GM18502 (cell line): ENCODE results near the gene NUTF2.
"Not testable (repeated sequence)": the region's sequence is repeated elsewhere in the genome, so short reads cannot be mapped to it uniquely, and the experiment has no call there.

Experiments used
- ATAC-seq: cut with Tn5 transposase; IDR thresholded peaks from one replicate; pipeline ENCODE4 v1.9.1; 2021; ENCODE audit warnings: mild to moderate bottlenecking; ENCODE audit not compliant: unreplicated experiment, poor library complexity

NUTF2 gene

DNA sequence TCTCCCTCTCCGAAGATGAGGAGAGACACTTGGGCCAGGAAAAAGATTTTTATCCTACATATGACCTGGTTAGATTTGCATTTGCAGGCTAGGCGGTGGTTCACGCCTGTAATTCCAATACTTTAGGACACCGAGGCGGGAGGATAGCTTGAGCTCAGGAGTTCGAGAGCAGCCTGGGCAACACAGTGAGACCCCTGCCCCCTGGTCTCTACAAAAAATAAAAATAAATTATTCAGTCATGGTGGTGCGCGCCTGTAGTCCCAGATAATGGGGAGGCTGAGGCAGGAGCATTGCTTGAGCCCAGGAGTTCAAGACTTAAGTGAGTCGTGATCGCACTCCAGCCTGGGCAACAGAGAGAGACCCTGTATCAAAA, 12.5 kb upstream of the NUTF2 start:
- ATAC-seq = no peak

DNA sequence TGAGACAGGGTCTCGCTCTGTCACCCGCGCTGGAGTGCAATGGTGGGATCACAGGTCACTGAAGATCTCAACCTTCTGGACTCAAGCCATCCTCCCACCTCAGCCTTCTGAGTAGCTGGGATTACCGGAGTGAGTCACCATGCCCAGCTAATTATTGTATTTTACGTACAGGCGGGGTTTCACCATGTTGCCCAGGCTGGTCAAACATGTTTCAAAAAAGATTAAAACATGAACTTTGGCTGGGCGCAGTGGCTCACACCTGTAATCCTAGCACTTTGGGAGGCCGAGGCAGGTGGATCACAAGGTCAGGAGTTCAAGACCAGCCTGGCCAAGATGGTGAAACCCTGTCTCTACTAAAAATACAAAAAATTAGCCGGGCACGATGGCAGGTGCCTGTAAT, 9.5 kb upstream of the NUTF2 start:
- not testable (repeated sequence) for ATAC-seq

- ATAC-seq = no peak
Measured at GRCh38 chr16:67837811-67838210, 8.9 kb upstream of the NUTF2 start.

GRCh38 chr16:67841198-67841815, 5.4 kb upstream of the NUTF2 start:
- ATAC-seq = no peak

DNA sequence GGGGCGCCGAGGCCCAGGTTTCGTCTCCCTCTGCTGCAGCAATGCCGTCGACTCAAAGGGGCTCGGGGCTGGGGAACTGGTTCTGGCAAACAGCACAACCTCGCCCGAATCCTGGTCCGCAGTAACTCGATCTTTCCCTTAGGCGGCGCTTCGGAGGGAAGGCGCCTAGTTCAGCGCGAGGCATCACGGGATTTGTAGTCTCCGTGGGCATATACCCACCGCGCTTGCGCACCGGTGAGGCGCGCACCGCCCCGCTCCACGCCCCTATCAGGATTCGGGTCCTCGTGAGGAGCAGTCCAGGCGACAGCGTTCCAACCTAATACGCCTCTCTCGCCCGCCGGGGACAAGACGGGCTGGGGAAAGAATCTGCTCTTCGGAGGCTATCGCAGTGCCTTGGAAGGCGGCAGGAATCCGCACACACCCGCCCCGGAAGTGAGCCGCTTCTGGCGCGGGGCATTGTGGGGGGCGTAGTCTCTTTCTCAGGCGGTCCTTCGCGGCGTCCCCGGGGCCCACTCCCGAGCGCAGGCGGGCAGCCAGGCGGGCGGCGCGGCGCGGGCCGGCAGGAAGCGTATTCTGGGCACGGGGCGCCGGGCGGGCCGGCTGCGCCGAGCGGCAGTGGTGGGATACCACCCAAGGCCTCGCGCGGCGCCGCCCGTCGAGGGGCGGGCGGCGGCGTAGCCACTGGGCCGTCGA, 4.8 kb upstream of the NUTF2 start, which contains the start of gene THAP11:
TSS of gene THAP11 (plus strand) at position 505 of the 693 bp plus-strand sequence. CDS start 235 bp downstream, outside the sequence.
- peak; percentile 54 for ATAC-seq

GRCh38 chr16:67842509-67843342, 4.0 kb upstream of the NUTF2 start:
- ATAC-seq = peak; percentile 14

GRCh38 chr16:67843343-67843765, 3.4 kb upstream of the NUTF2 start:
- ATAC-seq = no peak

GRCh38 chr16:67844497-67844896, 2.2 kb upstream of the NUTF2 start:
- no peak for ATAC-seq

GRCh38 chr16:67845291-67846062, 1.3 kb upstream of the NUTF2 start:
- ATAC-seq = no peak

DNA sequence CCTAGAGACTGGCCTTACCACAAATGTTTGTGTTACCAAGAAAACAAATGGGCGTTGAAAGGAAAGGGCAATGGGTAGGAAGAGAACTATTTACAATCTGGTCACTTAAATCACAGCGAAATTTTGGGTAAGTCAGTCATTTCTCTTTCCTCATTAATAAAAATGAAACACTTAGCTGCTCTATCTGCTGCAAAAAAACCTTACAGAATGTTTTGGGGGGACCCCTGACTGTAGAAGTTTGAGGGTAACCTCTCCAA, 742 bp upstream of the NUTF2 start:
- no peak for ATAC-seq

- ATAC-seq = peak; percentile 32
Measured at GRCh38 chr16:67847064-67847861, 530 bp downstream of the NUTF2 start, which contains the start of gene CENPT. Gene CENPT (minus strand): TSS chr16:67847693. CDS start chr16:67833859, 13,834 bp downstream.

DNA sequence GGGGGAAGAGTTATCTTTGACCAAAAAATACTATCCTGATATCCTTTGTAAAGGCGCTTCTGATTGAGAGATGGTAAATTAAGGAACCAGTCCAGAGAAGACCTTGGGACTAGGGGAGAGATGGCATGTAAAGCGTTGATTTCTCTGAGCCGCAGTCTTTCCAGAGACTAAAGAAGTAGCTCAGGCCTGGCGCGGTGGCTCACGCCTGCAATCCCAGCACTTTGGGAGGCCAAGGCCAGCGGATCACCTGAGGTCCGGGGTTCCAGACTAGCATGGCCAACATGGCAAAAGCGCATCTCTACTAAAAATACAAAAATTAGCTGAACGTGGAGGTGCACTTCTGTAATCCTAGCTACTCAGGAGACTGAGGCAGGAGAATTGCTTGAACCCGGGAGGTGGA, 1.4 kb downstream of the NUTF2 start:
- ATAC-seq = no peak

DNA sequence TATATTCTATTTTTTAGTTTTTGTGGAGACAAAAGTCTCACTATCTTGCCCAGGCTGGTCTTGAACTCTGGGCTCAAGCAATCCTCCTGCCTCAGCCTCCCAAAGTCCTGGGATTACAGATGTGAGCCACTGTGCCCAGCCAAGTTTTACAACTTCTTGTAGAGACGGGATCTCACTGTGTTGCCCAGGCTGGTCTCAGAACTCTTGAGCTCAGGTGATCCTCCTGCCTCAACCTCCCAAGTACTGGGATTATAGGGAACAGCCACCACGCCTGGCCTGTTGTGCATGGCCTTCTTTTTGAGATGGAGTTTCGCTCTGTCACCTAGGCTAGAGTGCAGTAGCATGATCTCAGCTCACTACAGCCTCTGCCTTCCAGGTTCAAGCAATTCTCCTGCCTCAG, 6.9 kb downstream of the NUTF2 start:
- no peak for ATAC-seq

DNA sequence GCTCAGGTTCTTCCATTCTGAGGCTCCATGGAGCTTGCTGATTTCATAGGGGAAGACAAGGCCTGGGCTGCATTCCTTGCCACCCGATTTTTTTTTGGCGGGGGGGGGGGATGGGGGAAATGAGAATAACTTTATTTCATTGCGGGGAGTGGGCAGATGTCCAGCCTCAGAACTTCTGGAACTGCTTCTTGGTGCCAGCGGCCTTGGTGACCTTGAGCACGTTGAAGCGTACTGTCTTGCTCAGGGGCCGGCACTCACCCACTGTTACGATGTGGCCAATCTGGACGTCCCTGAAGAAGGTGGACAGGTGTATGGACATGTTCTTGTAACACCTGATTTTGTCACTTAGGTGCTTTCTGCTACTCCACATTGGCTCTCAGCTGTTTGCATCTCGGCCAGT, 9.1 kb downstream of the NUTF2 start:
- no peak for ATAC-seq

DNA sequence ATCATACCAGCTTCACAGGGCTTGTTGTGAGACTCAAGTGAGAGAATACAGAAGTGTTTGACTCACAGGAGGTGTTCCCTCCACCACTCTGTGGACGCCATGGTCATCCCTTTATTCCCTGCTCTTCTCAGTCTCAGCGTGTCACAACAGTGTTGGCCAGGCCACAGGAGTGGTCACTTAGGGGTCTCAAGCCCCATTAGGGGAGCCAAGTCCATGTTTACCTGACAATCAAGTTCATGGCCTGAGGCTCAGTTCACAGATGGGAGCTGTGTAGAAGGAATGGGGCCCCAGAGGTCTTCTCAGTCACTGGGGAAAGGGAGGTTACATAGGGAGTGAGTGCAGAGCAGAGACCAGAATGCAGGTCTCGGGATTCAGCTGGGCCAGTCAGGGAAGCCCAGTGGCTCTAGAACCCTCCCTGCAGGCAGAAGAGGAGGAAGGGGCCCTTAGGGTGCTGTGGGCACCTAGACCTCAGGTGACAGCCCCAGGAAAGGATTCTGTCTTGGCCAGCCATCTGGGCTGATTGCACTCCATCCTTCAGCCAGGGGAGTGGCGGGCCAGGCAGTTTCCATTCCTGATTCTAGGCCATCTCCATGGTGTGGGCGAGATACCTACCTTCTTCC, 10.3 kb downstream of the NUTF2 start:
- no peak for ATAC-seq

DNA sequence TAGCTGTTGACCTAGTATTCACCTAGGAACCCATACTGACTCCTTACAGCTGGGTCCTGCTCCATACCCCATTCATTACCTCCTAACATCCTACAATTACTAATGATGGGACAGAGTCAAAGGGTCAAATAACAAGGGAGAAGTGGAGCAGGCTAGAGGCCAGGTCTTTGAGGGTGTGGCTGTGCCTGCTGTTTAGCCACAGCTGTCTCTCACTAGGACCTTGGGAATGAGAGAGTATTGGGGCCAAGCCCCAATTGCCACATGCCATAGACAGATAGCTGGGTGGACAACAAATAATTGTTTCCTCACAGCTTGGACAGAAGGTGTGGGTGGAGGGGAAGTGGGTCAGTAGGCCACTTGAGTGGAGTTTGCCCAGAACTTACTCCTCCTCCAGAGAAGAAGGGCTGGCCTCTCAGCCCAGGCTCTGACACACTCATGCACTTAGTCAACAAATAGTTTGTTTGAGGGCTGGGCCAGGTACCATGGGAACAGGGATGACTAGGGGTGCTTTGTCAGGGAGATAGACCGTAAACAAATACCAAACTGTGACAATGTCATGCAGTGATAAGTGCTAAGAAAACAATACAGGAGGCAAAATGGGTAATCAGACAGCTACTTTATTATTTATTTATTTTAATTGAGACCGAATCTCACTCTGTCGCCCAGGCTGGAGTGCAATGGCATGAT, 11.0 kb downstream of the NUTF2 start:
- no peak for ATAC-seq

- no peak for ATAC-seq
Measured at GRCh38 chr16:67858500-67858899, 11.8 kb downstream of the NUTF2 start.

DNA sequence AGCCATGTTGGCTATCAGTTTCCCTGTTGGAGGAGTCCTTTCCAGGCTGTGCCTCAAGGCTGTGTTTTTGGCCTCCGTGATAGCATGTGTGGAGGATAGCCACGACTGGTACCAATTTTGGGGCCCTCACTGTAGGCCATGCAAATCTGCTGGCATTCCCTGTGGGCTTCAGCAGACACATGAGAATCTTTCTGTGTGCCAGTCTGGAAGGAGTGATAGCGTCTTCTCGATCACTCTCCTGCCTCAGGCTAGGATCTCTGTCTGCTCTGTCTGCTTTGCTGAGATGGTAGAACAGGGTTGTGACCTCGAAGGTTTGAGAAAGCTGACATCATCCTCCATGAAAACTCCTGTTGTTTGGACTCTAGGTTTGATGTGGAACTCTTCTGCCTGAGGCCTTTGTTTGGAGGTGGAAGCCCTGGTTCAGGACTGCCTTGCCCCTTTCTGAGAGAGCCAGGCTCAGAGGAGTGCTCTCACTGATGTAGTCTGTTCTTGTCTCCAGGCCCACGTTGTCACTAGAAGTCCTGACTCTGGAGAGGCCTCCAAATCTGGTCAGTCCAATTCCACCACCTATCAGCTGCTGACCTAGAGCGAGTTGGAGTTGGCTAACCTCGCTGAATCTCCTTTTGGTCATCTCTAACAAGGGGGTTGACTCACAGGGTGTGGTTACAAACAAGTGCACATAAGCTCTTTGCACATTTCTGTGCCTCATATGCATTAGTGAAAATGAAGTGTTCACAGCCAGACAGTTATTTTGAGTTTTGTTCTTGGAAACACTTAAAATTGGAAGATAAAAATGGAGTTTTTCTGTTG, 14.1 kb downstream of the NUTF2 start:
- no peak for ATAC-seq
